SK-N-MC (cell line): Measurements from ENCODE around the gene PRDM4.

Experiments used
- EZH2 ChIP-seq: fragments of 200-600 bp; sonication (generic); IDR thresholded peaks from one replicate; pipeline ENCODE4 v1.6.1; 2017; ENCODE audit warnings: antibody characterized with exemption
- POLR2AphosphoS5 ChIP-seq: IDR thresholded peaks from 2 replicates; pipeline ENCODE4 v1.6.1; 2012; ENCODE audit warnings: mild to moderate bottlenecking, low read depth, low read length, borderline replicate concordance

DNA sequence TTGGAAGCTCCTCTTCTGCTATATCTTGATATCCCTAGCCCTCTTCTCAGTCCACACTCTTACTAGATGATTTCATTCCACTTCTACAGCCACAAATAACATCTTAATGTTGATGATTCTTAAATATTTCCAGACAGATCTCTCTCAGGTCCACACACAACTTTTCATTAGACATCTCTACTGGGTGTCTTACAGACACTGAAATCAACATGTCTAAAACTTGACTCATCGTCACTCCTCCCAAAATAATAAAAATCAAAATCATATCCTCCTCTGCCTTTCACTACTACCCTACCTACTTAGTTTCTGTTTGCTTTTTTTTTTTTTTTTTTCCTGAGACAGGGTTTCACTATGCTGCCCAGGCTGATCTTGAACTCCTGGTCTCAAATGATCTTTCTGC is 11.9 kb downstream of the PRDM4 start:
- TF ChIP-seq EZH2, result no peak
- no peak for TF ChIP-seq POLR2AphosphoS5
